Astrocyte (in vitro differentiated cells and primary cell): ENCODE data around the gene EPS8L3.

ENCODE experiments used
- EZH2 ChIP-seq: IDR thresholded peaks from 2 replicates; pipeline ENCODE4 v1.6.1; 2012; ENCODE audit warnings: mild to moderate bottlenecking, low read length, inconsistent platforms; ENCODE audit not compliant: insufficient read depth
- TF ChIP-seq, protein P1 (sequence below): IDR thresholded peaks from 2 replicates; pipeline ENCODE4 v1.5.1; 2011; ENCODE audit warnings: low read depth, mild to moderate bottlenecking, inconsistent platforms, low read length, moderate library complexity; ENCODE audit not compliant: insufficient read depth

DNA sequence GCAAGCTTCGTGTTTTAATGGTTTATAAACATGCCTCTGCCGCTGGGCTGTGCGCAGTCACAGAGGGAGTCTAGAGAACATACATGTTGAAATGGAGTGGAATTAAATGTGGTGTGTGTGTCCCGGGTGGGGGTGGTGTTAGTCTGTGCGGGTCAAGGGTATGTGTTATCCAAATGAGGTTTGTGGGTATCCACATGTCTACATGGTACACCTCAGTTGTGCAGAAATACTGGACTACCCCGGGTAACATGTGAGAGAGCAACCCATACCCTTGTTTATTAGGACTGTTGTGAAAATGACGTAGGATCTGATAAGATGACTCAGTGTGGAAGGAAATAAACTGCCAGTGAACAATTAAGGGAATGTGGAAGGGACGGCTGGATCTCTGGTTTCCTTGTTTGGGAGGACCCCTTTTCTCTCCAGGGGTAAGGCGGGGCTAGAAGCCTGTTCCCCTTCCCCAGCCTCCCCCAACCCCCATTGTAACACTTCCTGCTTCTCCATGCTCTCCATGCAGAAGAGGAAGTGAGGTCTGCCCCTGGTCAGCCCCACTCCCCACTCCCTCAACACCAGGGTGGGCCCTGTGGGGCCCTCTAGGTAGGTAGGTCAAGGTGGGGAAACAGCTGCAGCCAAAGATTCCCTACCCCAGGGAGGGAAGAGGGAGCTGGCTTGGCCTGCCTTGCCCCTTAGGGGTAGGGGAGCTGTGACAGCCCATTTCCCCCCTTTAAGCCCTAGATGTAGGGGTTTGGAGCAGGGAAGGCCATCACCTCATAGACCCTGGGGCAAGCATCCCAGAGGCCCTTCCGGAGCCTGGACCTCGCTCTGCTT, 690 bp downstream of the EPS8L3 start:
- TF ChIP-seq, protein P1, sequence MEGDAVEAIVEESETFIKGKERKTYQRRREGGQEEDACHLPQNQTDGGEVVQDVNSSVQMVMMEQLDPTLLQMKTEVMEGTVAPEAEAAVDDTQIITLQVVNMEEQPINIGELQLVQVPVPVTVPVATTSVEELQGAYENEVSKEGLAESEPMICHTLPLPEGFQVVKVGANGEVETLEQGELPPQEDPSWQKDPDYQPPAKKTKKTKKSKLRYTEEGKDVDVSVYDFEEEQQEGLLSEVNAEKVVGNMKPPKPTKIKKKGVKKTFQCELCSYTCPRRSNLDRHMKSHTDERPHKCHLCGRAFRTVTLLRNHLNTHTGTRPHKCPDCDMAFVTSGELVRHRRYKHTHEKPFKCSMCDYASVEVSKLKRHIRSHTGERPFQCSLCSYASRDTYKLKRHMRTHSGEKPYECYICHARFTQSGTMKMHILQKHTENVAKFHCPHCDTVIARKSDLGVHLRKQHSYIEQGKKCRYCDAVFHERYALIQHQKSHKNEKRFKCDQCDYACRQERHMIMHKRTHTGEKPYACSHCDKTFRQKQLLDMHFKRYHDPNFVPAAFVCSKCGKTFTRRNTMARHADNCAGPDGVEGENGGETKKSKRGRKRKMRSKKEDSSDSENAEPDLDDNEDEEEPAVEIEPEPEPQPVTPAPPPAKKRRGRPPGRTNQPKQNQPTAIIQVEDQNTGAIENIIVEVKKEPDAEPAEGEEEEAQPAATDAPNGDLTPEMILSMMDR: no peak
- TF ChIP-seq EZH2: no peak
